DMS79 treated with DMSO at 0.1 percent for 48 hours (cell line): ENCODE results near the gene ZDHHC14.

Source experiments
- DNase-seq: peaks from one replicate; lab custom pipeline; 2025; lab: John Stamatoyannopoulos, UW

ZDHHC14 gene

GRCh38 chr6:157597461-157598312 lies 216.7 kb downstream of the ZDHHC14 start:
- no peak for DNase-seq

- no peak for DNase-seq
Measured at GRCh38 chr6:157599191-157599590, 218.2 kb downstream of the ZDHHC14 start.

DNA sequence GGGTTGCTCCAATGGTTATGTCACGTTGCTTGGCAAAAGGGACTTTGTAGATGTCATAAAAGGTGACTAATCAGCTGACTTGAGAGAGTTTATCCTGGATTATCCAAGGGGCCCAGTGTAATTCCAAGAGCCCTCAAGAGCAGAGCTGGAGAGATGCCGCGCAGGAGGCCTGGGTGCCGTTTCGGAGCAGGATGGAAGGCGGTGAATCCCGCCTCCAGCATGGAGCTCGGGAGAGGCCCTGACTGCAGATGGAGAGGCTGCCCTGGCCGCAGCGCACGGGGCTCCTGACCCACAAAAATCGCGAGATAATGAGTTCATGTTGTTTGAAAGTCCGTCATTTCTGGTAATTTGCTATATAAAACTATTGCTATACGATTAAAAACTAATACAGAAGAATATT lies 219.8 kb downstream of the ZDHHC14 start:
- DNase-seq = no peak

DNA sequence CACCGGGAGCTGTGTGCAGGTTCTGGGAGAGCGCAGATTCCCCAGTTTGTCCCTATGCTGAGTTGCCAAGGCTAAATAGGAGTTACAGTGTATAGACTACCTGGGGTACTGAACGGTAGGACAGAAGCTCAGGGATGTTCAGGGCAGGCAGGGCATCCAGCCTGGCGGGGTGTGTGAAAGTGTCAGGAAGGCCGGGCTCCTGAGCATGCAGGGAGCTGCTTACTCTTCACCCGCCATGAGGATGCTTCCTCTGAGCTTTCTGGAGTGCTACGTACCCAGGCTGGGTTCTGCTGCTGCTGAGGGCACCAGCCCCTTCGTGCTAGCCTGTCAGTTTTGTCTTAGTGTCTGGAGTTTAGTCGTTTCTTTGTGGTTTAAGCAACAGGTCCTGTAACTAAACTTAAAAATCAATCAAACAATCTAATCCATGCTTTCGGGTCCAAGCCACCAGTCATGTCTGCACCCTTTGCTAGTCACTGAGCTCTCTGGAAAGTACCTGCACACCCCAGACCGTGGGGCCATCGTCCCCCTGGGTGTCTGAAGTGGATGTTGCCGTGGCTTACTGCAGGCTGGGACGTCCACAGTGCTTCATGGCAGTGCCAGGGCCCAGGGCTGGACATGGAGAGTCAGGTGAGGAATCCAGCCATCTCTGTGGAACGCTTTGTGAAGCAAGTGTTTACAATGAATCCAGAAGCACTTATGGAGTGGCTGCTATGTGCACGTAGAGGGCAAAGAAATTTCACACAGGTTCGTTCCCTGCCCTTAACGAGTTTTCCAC lies 221.7 kb downstream of the ZDHHC14 start:
- no peak for DNase-seq

- DNase-seq = peak; percentile 70
Measured at GRCh38 chr6:157603314-157603940, 222.4 kb downstream of the ZDHHC14 start.

GRCh38 chr6:157603971-157604370 lies 223.0 kb downstream of the ZDHHC14 start:
- no peak for DNase-seq

DNA sequence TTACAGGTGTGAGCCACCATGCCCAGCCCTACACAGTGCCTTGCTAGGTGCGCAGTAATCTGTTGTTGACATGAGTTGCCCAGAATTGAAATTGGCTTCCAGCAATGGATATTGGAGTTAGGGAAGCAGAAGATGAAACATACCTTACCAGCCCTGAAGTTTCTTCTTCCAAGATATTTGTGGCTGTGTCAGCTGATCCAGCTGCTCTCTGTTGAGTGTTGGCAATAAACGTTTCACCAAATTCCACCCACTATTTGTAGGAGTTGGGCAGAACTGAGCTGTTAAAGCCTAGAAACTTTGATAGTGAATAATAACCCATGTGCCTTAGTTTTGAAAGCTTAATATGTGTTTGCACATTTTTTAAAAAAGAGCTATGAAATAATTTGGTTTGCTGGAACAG lies 223.8 kb downstream of the ZDHHC14 start:
- no peak for DNase-seq

DNA sequence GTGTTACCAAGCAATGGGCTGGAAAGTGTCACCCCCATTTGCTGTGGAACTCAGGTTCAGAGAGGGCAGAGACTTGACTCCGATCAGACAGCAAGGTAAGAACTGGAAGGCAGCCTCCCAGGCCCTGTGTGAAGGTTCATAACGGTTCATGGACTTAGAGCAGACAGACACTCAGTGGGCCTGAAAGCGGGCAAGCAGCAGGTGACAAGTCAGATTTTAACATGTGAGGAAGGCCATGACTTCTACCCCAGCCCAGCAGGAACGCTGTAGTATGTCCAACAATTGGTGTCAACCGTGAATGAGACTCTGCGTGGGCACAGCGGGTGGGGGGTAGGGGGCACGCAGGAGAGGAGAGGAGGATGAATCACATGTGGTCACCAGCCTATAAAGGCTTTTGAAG lies 224.5 kb downstream of the ZDHHC14 start:
- DNase-seq = no peak

- no peak for DNase-seq
Measured at GRCh38 chr6:157606516-157606915, 225.5 kb downstream of the ZDHHC14 start.

- DNase-seq = peak; percentile 9
Measured at GRCh38 chr6:157607317-157608109, 226.5 kb downstream of the ZDHHC14 start.

DNA sequence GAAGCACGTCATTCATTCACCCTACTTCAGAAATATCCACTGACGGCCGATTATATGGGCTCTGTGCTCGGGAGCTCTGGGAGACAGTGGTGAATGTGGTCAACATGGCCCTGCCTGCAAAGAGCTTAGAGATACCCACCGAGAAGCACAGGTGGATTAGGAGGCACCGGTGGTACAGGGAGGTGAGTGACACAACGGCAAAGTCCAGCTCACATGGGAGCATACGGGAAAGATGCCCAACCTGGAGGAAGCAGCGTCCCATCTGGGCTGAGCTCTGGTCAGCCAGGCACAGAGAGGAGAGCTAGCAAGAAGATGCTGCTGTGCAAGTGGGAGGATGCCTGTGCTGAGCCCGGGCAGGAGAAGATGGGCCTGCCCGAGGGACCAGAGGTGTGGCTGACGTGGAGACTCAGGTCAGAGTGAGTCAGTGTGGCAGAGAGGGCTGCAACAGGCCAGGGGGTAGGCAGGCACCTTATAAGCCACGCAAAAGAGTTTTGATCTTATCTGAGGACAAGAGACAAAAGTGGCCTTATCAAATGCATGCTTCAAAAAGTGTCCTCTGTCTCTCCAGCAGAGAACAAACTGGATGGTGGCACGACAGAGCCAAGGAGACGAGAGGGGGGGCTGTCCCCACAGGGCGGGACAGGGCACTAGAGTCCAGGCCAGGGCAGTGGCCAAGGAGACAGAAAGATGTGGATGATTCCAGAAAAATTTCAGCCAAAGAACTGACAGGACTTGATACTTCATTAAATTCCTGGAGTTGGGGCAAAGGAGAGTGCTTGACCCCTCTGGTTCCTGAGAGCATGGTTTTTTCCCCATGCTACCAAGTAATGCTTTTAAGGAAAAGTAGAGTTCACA lies 227.5 kb downstream of the ZDHHC14 start:
- no peak for DNase-seq

- DNase-seq = no peak
Measured at GRCh38 chr6:157609117-157609516, 228.1 kb downstream of the ZDHHC14 start.

GRCh38 chr6:157609556-157609955 lies 228.6 kb downstream of the ZDHHC14 start:
- no peak for DNase-seq

DNA sequence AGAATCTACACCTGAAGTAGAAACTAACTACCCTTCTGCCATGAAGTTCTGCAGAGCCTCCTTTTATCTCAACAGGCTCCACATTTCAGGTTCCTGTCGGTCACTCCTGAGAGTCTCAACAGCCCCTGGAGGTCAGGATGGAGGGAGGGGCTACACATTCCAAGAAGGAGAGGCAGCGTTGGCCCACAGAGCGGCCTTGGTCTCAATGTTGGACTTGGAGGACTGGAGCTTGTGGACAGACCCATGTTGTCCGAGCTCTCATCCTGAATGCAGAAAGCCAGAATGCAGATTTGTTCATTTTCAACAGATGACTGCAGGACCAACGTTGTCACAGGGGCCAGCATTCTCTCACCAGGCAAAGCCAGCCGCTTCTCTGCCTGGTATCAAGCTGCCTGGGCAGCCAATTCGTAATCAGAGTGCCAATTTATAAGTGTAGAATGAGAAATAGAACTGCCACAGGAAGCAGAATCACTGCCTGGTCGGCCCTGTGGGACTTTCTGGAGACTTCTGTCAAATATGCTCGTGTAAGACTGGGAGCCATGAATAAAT lies 229.5 kb downstream of the ZDHHC14 start:
- no peak for DNase-seq

GRCh38 chr6:157611406-157611805 lies 230.4 kb downstream of the ZDHHC14 start:
- DNase-seq = no peak

- no peak for DNase-seq
Measured at GRCh38 chr6:157613011-157613522, 232.1 kb downstream of the ZDHHC14 start.

DNA sequence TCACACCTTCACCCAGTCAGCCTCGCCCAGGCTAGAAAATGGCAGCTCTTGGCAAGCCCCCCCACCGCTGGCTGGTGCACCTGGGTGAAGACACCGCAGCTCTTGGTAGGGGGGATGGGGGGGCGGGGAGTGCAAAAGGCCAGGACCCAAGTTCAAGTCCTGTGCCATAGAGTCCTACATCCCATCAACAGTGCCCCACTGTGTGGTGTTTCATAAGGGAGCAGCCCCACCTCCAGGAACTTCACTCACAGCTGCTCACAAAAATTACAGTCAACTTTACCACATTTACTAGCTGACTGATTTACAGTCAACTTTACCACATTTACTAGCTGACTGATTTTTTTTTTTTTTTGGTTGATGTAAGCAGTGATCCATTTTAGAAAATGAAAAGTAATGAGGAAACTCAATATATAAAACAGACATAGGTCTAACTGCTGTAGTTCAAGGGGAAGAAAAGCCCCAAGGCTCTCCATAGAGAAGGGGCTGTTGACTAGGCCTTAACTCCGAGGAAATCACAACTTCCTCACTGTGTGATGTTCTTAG lies 233.1 kb downstream of the ZDHHC14 start:
- DNase-seq = no peak

DNA sequence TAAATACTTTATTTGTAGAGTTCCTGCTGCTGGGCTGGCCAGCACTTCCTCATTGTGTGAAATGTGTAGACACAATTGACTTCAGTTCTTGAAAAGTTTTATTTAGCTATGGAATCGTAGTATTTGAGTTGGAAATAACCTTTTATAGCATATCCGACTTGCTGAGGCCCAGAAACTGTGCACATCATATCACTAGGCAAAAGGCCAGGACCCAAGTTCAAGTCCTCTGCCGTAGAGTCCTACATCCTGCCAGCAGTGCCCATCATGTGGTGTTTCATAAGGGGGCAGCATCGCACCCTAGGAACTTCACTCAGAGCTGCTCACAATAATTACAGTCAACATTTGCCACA lies 234.4 kb downstream of the ZDHHC14 start:
- no peak for DNase-seq

GRCh38 chr6:157615951-157616350 lies 235.0 kb downstream of the ZDHHC14 start:
- DNase-seq = no peak

DNA sequence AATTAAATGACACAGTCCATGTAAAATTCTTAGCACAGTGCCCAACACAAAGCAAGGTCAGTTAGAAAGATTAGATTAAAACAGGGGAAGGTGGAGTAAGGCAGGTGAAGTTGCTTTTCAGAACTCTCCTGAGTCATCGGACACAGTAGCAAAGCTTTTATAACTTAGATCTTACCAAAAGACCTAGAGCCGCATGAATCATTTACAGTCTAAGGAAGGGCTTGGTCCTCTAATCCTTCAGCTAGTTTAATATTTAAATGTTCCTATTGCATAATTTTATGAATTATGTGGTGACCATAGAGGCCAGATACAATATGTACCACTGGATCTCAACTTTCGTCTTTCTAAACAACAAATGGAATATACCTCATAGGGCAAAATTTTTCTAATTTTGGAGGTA lies 240.0 kb downstream of the ZDHHC14 start:
- no peak for DNase-seq
